GM19468 (cell line): ENCODE data around the gene ADORA1.

ENCODE experiments used
- ATAC-seq: cut with Tn5 transposase; IDR thresholded peaks from one replicate; pipeline ENCODE4 v1.9.1; 2021; ENCODE audit warnings: mild to moderate bottlenecking, moderate library complexity, moderate number of reproducible peaks; ENCODE audit not compliant: unreplicated experiment; ENCODE audit errors: extremely low read depth

The ADORA1 gene

GRCh38 chr1:203091761-203092330, 35.7 kb upstream of the ADORA1 start:
- no peak for ATAC-seq

- no peak for ATAC-seq
Observed at GRCh38 chr1:203093754-203094410, 33.6 kb upstream of the ADORA1 start.

- ATAC-seq, result no peak
Observed at GRCh38 chr1:203095061-203095690, 32.4 kb upstream of the ADORA1 start.

- no peak for ATAC-seq
Observed at GRCh38 chr1:203096566-203096965, 31.0 kb upstream of the ADORA1 start.

- no peak for ATAC-seq
Observed at GRCh38 chr1:203097001-203097400, 30.5 kb upstream of the ADORA1 start.

GRCh38 chr1:203098445-203098844, 29.1 kb upstream of the ADORA1 start:
- no peak for ATAC-seq

GRCh38 chr1:203098914-203099520, 28.5 kb upstream of the ADORA1 start:
- no peak for ATAC-seq

GRCh38 chr1:203099805-203100515, 27.6 kb upstream of the ADORA1 start:
- no peak for ATAC-seq

- ATAC-seq, result no peak
Observed at GRCh38 chr1:203100516-203100869, 27.0 kb upstream of the ADORA1 start.

GRCh38 chr1:203101813-203102634, 25.5 kb upstream of the ADORA1 start:
- no peak for ATAC-seq

GRCh38 chr1:203103216-203103615, 24.3 kb upstream of the ADORA1 start:
- no peak for ATAC-seq

GRCh38 chr1:203103829-203104495, 23.6 kb upstream of the ADORA1 start:
- ATAC-seq, result no peak

GRCh38 chr1:203104789-203105390, 22.6 kb upstream of the ADORA1 start:
- no peak for ATAC-seq

GRCh38 chr1:203112475-203112874, 15.1 kb upstream of the ADORA1 start:
- ATAC-seq, result no peak

GRCh38 chr1:203113308-203113707, 14.2 kb upstream of the ADORA1 start:
- no peak for ATAC-seq

GRCh38 chr1:203114202-203114601, 13.3 kb upstream of the ADORA1 start:
- ATAC-seq, result no peak

GRCh38 chr1:203116091-203116820, 11.3 kb upstream of the ADORA1 start:
- no peak for ATAC-seq
